GM19468 (cell line): ENCODE data around the gene POLR2I.
"Not testable (repeated sequence)": the region's sequence is repeated elsewhere in the genome, so short reads cannot be mapped to it uniquely, and the experiment has no call there.

Experiments
- ATAC-seq: cut with Tn5 transposase; IDR thresholded peaks from one replicate; pipeline ENCODE4 v1.9.1; 2021; ENCODE audit warnings: mild to moderate bottlenecking, moderate library complexity, moderate number of reproducible peaks; ENCODE audit not compliant: unreplicated experiment; ENCODE audit errors: extremely low read depth

POLR2I gene

GRCh38 chr19:36072081-36072480, 42.6 kb downstream of the POLR2I start:
- no peak for ATAC-seq

GRCh38 chr19:36068810-36069499, 45.7 kb downstream of the POLR2I start:
- ATAC-seq: not testable (repeated sequence)

- ATAC-seq: no peak
Measured at GRCh38 chr19:36067681-36068080, 47.0 kb downstream of the POLR2I start.

GRCh38 chr19:36064826-36065225, 49.8 kb downstream of the POLR2I start:
- no peak for ATAC-seq
